ENCODE data around the gene EPB41L4B.

EPB41L4B gene

GRCh38 chr9:109124121-109124520, 196.7 kb downstream of the EPB41L4B start:
- DNase-seq (ENCODE audit: low read depth), result no peak
- no peak overlapping the region for H3K4me3 ChIP-seq (ENCODE audit: low read length)
- TF ChIP-seq, protein P1, sequence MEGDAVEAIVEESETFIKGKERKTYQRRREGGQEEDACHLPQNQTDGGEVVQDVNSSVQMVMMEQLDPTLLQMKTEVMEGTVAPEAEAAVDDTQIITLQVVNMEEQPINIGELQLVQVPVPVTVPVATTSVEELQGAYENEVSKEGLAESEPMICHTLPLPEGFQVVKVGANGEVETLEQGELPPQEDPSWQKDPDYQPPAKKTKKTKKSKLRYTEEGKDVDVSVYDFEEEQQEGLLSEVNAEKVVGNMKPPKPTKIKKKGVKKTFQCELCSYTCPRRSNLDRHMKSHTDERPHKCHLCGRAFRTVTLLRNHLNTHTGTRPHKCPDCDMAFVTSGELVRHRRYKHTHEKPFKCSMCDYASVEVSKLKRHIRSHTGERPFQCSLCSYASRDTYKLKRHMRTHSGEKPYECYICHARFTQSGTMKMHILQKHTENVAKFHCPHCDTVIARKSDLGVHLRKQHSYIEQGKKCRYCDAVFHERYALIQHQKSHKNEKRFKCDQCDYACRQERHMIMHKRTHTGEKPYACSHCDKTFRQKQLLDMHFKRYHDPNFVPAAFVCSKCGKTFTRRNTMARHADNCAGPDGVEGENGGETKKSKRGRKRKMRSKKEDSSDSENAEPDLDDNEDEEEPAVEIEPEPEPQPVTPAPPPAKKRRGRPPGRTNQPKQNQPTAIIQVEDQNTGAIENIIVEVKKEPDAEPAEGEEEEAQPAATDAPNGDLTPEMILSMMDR (IDR thresholded peaks at IDR 0.05; ENCODE audit: insufficient read depth, low read depth, low read length, missing control alignments), result no peak

- no peak overlapping the region for H3K4me3 ChIP-seq (ENCODE audit: low read length)
- TF ChIP-seq, protein P1 (IDR thresholded peaks at IDR 0.05; ENCODE audit: insufficient read depth, low read depth, low read length, missing control alignments), result no peak
- DNase-seq (ENCODE audit: low read depth), result no peak
Observed at GRCh38 chr9:109122726-109123621, 197.9 kb downstream of the EPB41L4B start.

Measured in epithelial cell of esophagus (primary cell).